ENCODE results near the gene ZDHHC9. TPM values are rescaled to one million over a fixed set of nuclear protein-coding genes. Genes with fewer than 3 reads are reported as not detected.

ZDHHC9 gene
- total RNA-seq, 1 experiment from 2014 or later = 17.1 TPM

DNA sequence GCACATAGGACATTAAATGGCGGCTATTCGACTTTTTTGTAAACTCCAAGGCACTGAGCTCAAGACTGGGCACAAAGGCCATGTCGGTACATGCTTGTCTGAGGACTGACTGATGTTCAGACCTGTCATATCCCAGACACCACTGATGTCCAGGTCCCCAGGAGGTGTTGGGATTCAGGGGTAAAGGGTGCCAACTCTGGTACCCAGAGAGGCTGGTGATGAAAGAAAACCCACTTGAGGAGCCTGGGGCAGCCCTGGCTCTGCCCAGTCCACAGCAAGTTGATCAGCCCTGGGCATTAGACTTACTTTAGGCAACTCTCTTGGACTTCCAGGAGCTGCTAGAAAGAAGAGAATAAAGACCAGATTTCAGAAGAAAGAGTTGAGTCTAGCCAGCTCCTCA, 45.2 kb downstream of the ZDHHC9 start:
- TF ChIP-seq CTCF (conservative IDR thresholded peaks at IDR 0.05; ENCODE audit: low read depth, low read length) = no peak
- TF ChIP-seq EZH2 (IDR thresholded peaks at IDR 0.05; ENCODE audit: borderline replicate concordance, low read depth, low read length, poor library complexity, severe bottlenecking) = no peak
- POLR2A ChIA-PET (ENCODE audit: low non-redundant PET) = no interaction called here

DNA sequence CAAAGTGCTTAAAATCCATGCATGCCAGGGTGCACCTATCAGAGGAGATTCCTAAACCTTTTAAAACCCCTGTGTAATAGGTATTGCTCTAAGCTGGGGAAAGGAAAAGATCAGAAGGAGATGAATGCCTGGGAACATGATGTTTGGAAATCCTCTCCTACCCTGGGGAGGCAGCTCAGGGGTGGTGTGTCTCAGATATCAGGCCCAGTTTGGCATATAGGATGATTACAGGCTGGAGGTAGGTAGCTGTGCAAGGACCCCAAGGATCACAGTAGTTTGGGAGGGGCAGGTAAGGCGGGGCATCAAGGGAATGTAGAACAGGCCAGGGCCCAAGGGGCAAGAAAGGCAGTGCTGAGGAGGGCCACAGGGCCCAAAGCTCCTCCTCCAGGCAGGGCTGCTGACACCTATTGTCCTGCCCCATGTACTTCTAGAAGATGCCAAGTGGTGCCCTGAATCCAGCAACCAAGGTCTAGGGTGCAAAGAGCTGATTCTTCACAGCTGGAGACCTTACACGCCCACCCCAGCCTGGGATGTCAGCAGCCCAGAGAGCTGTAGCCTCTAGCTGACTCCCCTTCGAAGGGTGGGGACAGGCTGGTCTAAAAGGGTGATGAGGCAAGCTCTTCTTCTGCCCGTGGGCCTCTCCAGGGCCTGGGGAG, 46.3 kb downstream of the ZDHHC9 start:
- CTCF ChIA-PET = no interaction called here
- DNase-seq (ENCODE audit: low spot score) = no peak
- Histone ChIP-seq H3K27me3 (replicated peaks; ENCODE audit: insufficient read depth, low read depth, low read length, poor library complexity) (no peaks in the 10 kb centered on the region), H3K9me3 (ENCODE audit: low read depth, low read length, poor library complexity, severe bottlenecking) (no peaks in the 10 kb centered on the region), H3K27ac (ENCODE audit: low read depth, low read length, poor library complexity, severe bottlenecking) (no peak overlapping the region), H3K36me3 (ENCODE audit: insufficient read depth, low read length, poor library complexity, severe bottlenecking) (no peaks in the 10 kb centered on the region), H3K4me1 (ENCODE audit: insufficient read depth, low read length, poor library complexity, severe bottlenecking) (no peaks in the 10 kb centered on the region), H3K4me3 (ENCODE audit: low read depth, low read length, poor library complexity, severe bottlenecking) (no peak overlapping the region)
- TF ChIP-seq EZH2 (IDR thresholded peaks at IDR 0.05; ENCODE audit: borderline replicate concordance, low read depth, low read length, poor library complexity, severe bottlenecking) (no peak), CTCF (conservative IDR thresholded peaks at IDR 0.05; ENCODE audit: low read depth, low read length) (no peak)
- intact Hi-C loops (cut with micrococcal nuclease; ENCODE audit: unreplicated experiment) = no loop called here
- POLR2A ChIA-PET (ENCODE audit: low non-redundant PET) = interaction anchor here (0.6 kb wide), 1 partner anchor 344 kb away, joined by 3 read pairs; no protein-coding TSS in a partner anchor
- no TSS peak for BruUV-seq (replicated peaks)

More for the DNA sequence above, 45.2 kb downstream of the ZDHHC9 start:
- no peaks in the 10 kb centered on the region for H3K9me3 ChIP-seq (ENCODE audit: low read depth, low read length, poor library complexity, severe bottlenecking)
- no peaks in the 10 kb centered on the region for H3K36me3 ChIP-seq (ENCODE audit: insufficient read depth, low read length, poor library complexity, severe bottlenecking)
- BruUV-seq (replicated peaks) = no TSS peak
- DNase-seq (ENCODE audit: low spot score) = no peak
- peaks cover 7% of the 10 kb centered on the region for H3K4me1 ChIP-seq (ENCODE audit: insufficient read depth, low read length, poor library complexity, severe bottlenecking)
- CTCF ChIA-PET = no interaction called here
- H3K27me3 ChIP-seq (replicated peaks; ENCODE audit: insufficient read depth, low read depth, low read length, poor library complexity) = no peaks in the 10 kb centered on the region
- intact Hi-C loops (cut with micrococcal nuclease; ENCODE audit: unreplicated experiment) = no loop called here
- H3K4me3 ChIP-seq (ENCODE audit: low read depth, low read length, poor library complexity, severe bottlenecking) = no peak overlapping the region
- no peak overlapping the region for H3K27ac ChIP-seq (ENCODE audit: low read depth, low read length, poor library complexity, severe bottlenecking)

DNA sequence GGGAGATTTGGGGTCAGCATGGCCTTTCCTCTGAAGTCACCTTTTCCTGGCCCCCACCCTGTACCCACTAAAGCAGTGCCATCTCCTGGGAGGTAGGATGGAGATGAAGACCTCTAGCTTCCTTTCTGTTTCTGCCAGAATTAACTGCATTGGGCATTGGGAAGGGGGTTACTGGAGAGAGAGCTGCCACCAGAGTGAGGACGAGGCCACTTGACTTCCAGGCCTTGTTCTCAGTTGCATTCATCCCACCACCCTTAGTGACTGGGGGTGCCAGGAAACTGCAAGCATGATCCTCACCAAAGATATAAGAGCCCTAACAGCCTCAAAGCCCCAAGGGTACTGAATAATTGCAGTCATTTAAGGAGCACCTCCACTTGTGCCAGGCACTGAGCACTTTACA, 48.1 kb downstream of the ZDHHC9 start:
- CTCF ChIA-PET = no interaction called here
- no peaks in the 10 kb centered on the region for H3K36me3 ChIP-seq (ENCODE audit: insufficient read depth, low read length, poor library complexity, severe bottlenecking)
- DNase-seq (ENCODE audit: low spot score) = no peak
- TF ChIP-seq CTCF (conservative IDR thresholded peaks at IDR 0.05; ENCODE audit: low read depth, low read length) (no peak), EZH2 (IDR thresholded peaks at IDR 0.05; ENCODE audit: borderline replicate concordance, low read depth, low read length, poor library complexity, severe bottlenecking) (no peak)
- no peak overlapping the region for H3K4me3 ChIP-seq (ENCODE audit: low read depth, low read length, poor library complexity, severe bottlenecking)
- no TSS peak for BruUV-seq (replicated peaks)
- H3K27ac ChIP-seq (ENCODE audit: low read depth, low read length, poor library complexity, severe bottlenecking) = no peak overlapping the region
- H3K9me3 ChIP-seq (ENCODE audit: low read depth, low read length, poor library complexity, severe bottlenecking) = no peaks in the 10 kb centered on the region
- no peaks in the 10 kb centered on the region for H3K4me1 ChIP-seq (ENCODE audit: insufficient read depth, low read length, poor library complexity, severe bottlenecking)
- POLR2A ChIA-PET (ENCODE audit: low non-redundant PET) = no interaction called here
- intact Hi-C loops (cut with micrococcal nuclease; ENCODE audit: unreplicated experiment) = no loop called here
- no peaks in the 10 kb centered on the region for H3K27me3 ChIP-seq (replicated peaks; ENCODE audit: insufficient read depth, low read depth, low read length, poor library complexity)
